H9 (cell line): ENCODE measurements around the gene SCFD2. TPM values are rescaled to one million over a fixed set of nuclear protein-coding genes. Genes with fewer than 3 reads are reported as not detected.

Source experiments
- DNase-seq: peaks from one replicate; pipeline ENCODE4 v3.0.0-alpha.2; 2017
- H2AFZ ChIP-seq: one replicate; pipeline ENCODE4 v1.6.1; 2013; ENCODE audit warnings: mild to moderate bottlenecking, low read length, control low read depth, moderate library complexity
- H2AK5ac ChIP-seq: 2 replicates; pipeline ENCODE4 v1.6.1; 2013; ENCODE audit warnings: low read length, control low read depth, mixed read lengths; ENCODE audit not compliant: insufficient read length
- H2BK120ac ChIP-seq: one replicate; pipeline ENCODE4 v1.6.1; 2013; ENCODE audit warnings: low read depth, mild to moderate bottlenecking, low read length, control low read depth, inconsistent platforms; ENCODE audit not compliant: poor library complexity, severe bottlenecking
- H2BK12ac ChIP-seq: 2 replicates; pipeline ENCODE4 v1.6.1; 2013; ENCODE audit warnings: low read length, control low read depth, mixed read lengths, low read depth; ENCODE audit not compliant: insufficient read length
- H2BK15ac ChIP-seq: 2 replicates; pipeline ENCODE4 v1.6.1; 2013; ENCODE audit warnings: low read depth, low read length, control low read depth
- H2BK20ac ChIP-seq: one replicate; pipeline ENCODE4 v1.6.1; 2013; ENCODE audit warnings: low read depth, mild to moderate bottlenecking, low read length, control low read depth, inconsistent platforms; ENCODE audit not compliant: poor library complexity, severe bottlenecking
- H2BK5ac ChIP-seq: 2 replicates; pipeline ENCODE4 v1.6.1; 2013; ENCODE audit warnings: low read length, control low read depth, mixed read lengths; ENCODE audit not compliant: insufficient read length
- H3K14ac ChIP-seq: 2 replicates; pipeline ENCODE4 v1.6.1; 2013; ENCODE audit warnings: low read length, control low read depth; ENCODE audit not compliant: insufficient read depth
- H3K18ac ChIP-seq: 2 replicates; pipeline ENCODE4 v1.6.1; 2013; ENCODE audit warnings: low read depth, mild to moderate bottlenecking, mixed read lengths, low read length, control low read depth; ENCODE audit not compliant: insufficient read length
- H3K23ac ChIP-seq: 2 replicates; pipeline ENCODE4 v1.6.1; 2013; ENCODE audit warnings: low read length, control low read depth, mixed read lengths, low read depth; ENCODE audit not compliant: insufficient read length
- H3K23me2 ChIP-seq: 2 replicates; pipeline ENCODE4 v1.6.1; 2013; ENCODE audit warnings: low read depth, mild to moderate bottlenecking, mixed read lengths, low read length, control low read depth; ENCODE audit not compliant: insufficient read length, poor library complexity, severe bottlenecking
- H3K27ac ChIP-seq: 2 replicates; pipeline ENCODE4 v1.5.1; 2013; ENCODE audit warnings: low read length, control low read depth, mixed read lengths, low read depth; ENCODE audit not compliant: insufficient read length
- H3K27me3 ChIP-seq: 2 replicates; pipeline ENCODE4 v1.6.1; 2013; ENCODE audit warnings: low read length, control low read depth, inconsistent platforms; ENCODE audit not compliant: insufficient read depth
- H3K4ac ChIP-seq: 2 replicates; pipeline ENCODE4 v1.6.1; 2013; ENCODE audit warnings: low read depth, mild to moderate bottlenecking, control low read depth, inconsistent platforms, low read length, moderate library complexity
- H3K4me1 ChIP-seq: 2 replicates; pipeline ENCODE4 v1.6.1; 2013; ENCODE audit warnings: low read length, control low read depth, inconsistent platforms; ENCODE audit not compliant: insufficient read depth
- H3K4me2 ChIP-seq: 2 replicates; pipeline ENCODE4 v1.6.1; 2013; ENCODE audit warnings: low read length, control low read depth, mixed read lengths; ENCODE audit not compliant: insufficient read length, insufficient read depth
- H3K56ac ChIP-seq: 2 replicates; pipeline ENCODE4 v1.6.1; 2013; ENCODE audit warnings: low read depth, mild to moderate bottlenecking, mixed read lengths, low read length, control low read depth; ENCODE audit not compliant: insufficient read length
- H3K79me1 ChIP-seq: 2 replicates; pipeline ENCODE4 v1.6.1; 2013; ENCODE audit warnings: low read depth, mild to moderate bottlenecking, moderate library complexity, low read length, control low read depth, inconsistent platforms; ENCODE audit not compliant: insufficient read depth, poor library complexity, severe bottlenecking
- H3K79me2 ChIP-seq: 2 replicates; pipeline ENCODE4 v1.6.1; 2013; ENCODE audit warnings: low read length, control low read depth, inconsistent platforms; ENCODE audit not compliant: insufficient read depth
- H3K9ac ChIP-seq: 2 replicates; pipeline ENCODE4 v1.6.1; 2013; ENCODE audit warnings: low read length, control low read depth, mixed read lengths; ENCODE audit not compliant: insufficient read length; ENCODE audit errors: extremely low read depth
- H3K9me3 ChIP-seq: one replicate; pipeline ENCODE4 v1.6.1; 2013; ENCODE audit warnings: low read depth, low read length, inconsistent platforms; ENCODE audit not compliant: control insufficient read depth
- H3T11ph ChIP-seq: one replicate; pipeline ENCODE4 v1.6.1; 2013; ENCODE audit warnings: mild to moderate bottlenecking, low read length, control low read depth, inconsistent platforms
- H4K20me1 ChIP-seq: one replicate; pipeline ENCODE4 v1.6.1; 2013; ENCODE audit not compliant: control insufficient read depth, insufficient read length, insufficient read depth
- H4K5ac ChIP-seq: 2 replicates; pipeline ENCODE4 v1.6.1; 2013; ENCODE audit warnings: low read depth, mild to moderate bottlenecking, mixed read lengths, low read length, control low read depth; ENCODE audit not compliant: insufficient read length
- H4K8ac ChIP-seq: replicated peaks from 2 replicates; pipeline ENCODE4 v1.6.1; 2013; ENCODE audit warnings: low read length, control low read depth, mixed read lengths, low read depth; ENCODE audit not compliant: insufficient read length
- H4K91ac ChIP-seq: 2 replicates; pipeline ENCODE4 v1.6.1; 2013; ENCODE audit warnings: low read depth, mild to moderate bottlenecking, moderate library complexity, mixed read lengths, low read length, control low read depth; ENCODE audit not compliant: insufficient read length
- H3K27ac Mint-ChIP-seq, 3 experiments: 2 replicates in 2 of 3; 3 replicates in 1 of 3; pipeline ENCODE4 v1.8.0; 2020 to 2021; ENCODE audit warnings: mixed read lengths in 3 of 3, mild to moderate bottlenecking in 1 of 3, moderate library complexity in 1 of 3
- H3K27me3 Mint-ChIP-seq: 2 replicates; pipeline ENCODE4 v1.8.0; 2021; ENCODE audit warnings: low read depth, mild to moderate bottlenecking, moderate library complexity, mixed read lengths
- H3K36me3 Mint-ChIP-seq, 3 experiments: 2 replicates in 2 of 3; 3 replicates in 1 of 3; pipeline ENCODE4 v1.8.0; 2020 to 2021; ENCODE audit warnings: low read depth in 3 of 3, mixed read lengths in 3 of 3; ENCODE audit not compliant: insufficient read depth in 1 of 3
- H3K4me1 Mint-ChIP-seq, 2 experiments: 2 replicates each; pipeline ENCODE4 v1.8.0; 2020; ENCODE audit warnings: mixed read lengths in 2 of 2
- H3K4me3 Mint-ChIP-seq, 2 experiments: 2 replicates in 1 of 2; 3 replicates in 1 of 2; pipeline ENCODE4 v1.8.0; 2020 to 2021; ENCODE audit warnings: mild to moderate bottlenecking in 2 of 2, mixed read lengths in 2 of 2, moderate library complexity in 1 of 2
- H3K9me3 Mint-ChIP-seq, 2 experiments: 2 replicates in 1 of 2; 3 replicates in 1 of 2; pipeline ENCODE4 v1.8.0; 2020; ENCODE audit warnings: mild to moderate bottlenecking in 2 of 2, mixed read lengths in 2 of 2, moderate library complexity in 1 of 2
- WGBS: extraction: QIAGEN DNeasy Blood & Tissue Kit; methylation state at CpG from one replicate; pipeline ENCODE4 v1.1.7; 2013; ENCODE audit warnings: missing lambda C conversion rate, low lambda C conversion rate, mixed read lengths; ENCODE audit not compliant: insufficient read length; ENCODE audit errors: extremely low coverage; 5-methylcytosine and 5-hydroxymethylcytosine counted together
- total RNA-seq: library from RNA; stranded (reverse); gene quantifications from 2 replicates; pipeline ENCODE4 v1.2.1, GENCODE V29; 2021
- TF ChIP-seq, protein P1 (sequence below): fragments of 200-600 bp; sonication (generic); conservative IDR thresholded peaks from 3 replicates; pipeline ENCODE4 v1.8.0; 2021; ENCODE audit warnings: antibody characterized with exemption, mild to moderate bottlenecking

SCFD2 gene
- total RNA-seq, 1 experiment from 2014 or later: 10.1 TPM

DNA sequence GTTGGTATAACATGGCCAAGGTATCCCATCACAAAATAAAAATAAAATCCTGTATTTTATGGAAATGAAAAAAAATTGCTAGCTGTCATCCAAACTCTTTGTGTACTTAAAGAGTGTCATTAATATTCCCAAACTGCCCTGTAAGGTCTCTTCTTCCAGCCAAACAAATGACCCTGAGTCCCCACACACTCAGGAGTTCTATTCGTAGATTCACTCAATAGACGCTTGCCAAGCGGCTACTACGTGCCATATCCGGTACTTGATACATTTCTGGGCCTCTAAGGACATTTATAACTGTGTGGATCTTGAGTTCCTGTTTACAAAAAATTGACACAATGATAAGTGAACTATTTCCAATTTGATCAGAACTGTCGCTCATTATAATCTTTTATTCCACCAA is 245.1 kb downstream of the SCFD2 start:
- no peaks in the 10 kb centered on the region for H3K4me1 ChIP-seq
- no peak overlapping the region for H3K23ac ChIP-seq
- Mint-ChIP-seq H3K27me3 (no peaks in the 10 kb centered on the region), H3K9me3 (no peaks in the 10 kb centered on the region), H3K4me1 (peaks cover 11 to 13% of the 10 kb centered on the region in 2 experiments), H3K36me3 (no peaks in the 10 kb centered on the region), H3K27ac (peak overlapping the region in 1 of 3 experiments; percentile 69; a peak in 1 of 7 replicates), H3K4me3 (no peak overlapping the region)
- no peak overlapping the region for H3T11ph ChIP-seq
- H2BK5ac ChIP-seq: no peak overlapping the region
- DNase-seq: no peak
- H3K4me2 ChIP-seq: no peak overlapping the region
- no peak overlapping the region for H3K27ac ChIP-seq
- no peak overlapping the region for H2BK12ac ChIP-seq
- H3K56ac ChIP-seq: no peak overlapping the region
- no peaks in the 10 kb centered on the region for H3K9me3 ChIP-seq
- H3K23me2 ChIP-seq: no peaks in the 10 kb centered on the region
- H2BK120ac ChIP-seq: no peak overlapping the region
- H3K9ac ChIP-seq: no peak overlapping the region
- H4K8ac ChIP-seq: no peak overlapping the region
- H3K14ac ChIP-seq: no peak overlapping the region
- no peak overlapping the region for H2AFZ ChIP-seq
- no peak overlapping the region for H3K18ac ChIP-seq
- H3K79me2 ChIP-seq: no peaks in the 10 kb centered on the region
- no peaks in the 10 kb centered on the region for H3K79me1 ChIP-seq
- no peak overlapping the region for H3K4ac ChIP-seq
- no peak overlapping the region for H2BK15ac ChIP-seq
- no peak overlapping the region for H4K91ac ChIP-seq
- no peak overlapping the region for H2BK20ac ChIP-seq
- H4K20me1 ChIP-seq: no peaks in the 10 kb centered on the region
- H4K5ac ChIP-seq: no peak overlapping the region
- TF ChIP-seq, protein P1, sequence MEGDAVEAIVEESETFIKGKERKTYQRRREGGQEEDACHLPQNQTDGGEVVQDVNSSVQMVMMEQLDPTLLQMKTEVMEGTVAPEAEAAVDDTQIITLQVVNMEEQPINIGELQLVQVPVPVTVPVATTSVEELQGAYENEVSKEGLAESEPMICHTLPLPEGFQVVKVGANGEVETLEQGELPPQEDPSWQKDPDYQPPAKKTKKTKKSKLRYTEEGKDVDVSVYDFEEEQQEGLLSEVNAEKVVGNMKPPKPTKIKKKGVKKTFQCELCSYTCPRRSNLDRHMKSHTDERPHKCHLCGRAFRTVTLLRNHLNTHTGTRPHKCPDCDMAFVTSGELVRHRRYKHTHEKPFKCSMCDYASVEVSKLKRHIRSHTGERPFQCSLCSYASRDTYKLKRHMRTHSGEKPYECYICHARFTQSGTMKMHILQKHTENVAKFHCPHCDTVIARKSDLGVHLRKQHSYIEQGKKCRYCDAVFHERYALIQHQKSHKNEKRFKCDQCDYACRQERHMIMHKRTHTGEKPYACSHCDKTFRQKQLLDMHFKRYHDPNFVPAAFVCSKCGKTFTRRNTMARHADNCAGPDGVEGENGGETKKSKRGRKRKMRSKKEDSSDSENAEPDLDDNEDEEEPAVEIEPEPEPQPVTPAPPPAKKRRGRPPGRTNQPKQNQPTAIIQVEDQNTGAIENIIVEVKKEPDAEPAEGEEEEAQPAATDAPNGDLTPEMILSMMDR: no peak
- H2AK5ac ChIP-seq: no peak overlapping the region
- WGBS: no CpG with 5 or more reads among the region's 6 CpGs
- H3K27me3 ChIP-seq: no peaks in the 10 kb centered on the region
